ENCODE measurements around the gene HOXC9.

HOXC9 gene

DNA sequence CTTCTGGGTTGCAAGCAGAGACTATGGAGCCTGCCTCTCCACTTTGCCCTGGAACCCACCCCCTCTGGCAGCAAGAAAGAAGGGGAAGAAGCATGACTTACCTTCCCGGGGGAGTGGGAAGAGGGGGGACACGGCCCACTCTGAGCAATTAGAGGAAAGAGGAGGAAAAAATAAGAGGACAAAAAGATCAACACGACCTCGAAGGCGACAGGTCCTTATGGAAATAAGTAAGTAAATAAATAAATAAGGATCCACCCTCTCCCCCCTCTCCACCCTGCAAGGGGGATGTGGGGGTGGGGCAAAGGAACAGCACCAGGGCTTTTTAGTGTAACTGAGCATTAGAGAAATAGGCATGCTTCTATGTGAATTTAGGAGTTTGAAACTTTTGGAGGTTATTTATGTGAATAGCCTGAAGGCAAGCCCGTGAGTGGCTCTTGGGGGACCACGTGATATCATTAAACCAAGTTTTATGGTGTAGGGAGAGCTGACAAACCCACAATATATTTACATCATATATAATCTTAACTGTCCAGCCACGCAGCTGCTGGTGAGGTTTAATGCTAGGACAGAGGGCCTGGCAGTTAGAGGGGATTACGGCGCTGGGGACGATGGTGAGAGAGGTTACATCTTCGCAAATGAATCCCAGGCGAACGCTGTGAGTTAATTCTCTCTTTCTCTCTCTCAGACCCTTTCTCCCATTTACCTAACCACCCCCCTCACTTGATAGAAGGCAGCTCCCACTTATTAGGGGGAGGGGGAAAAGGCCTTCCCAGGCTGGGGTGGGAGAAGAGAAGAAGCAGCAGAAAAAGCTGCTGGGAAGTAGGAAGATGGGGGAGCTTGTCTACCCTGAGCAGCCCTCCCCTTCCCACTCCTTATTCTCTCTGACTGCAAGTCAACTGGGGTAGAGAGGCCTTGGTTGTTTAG, 37.7 kb downstream of the HOXC9 start (continued):
- TF ChIP-seq ZNF37A (tag by site-specific recombination; IDR thresholded peaks at IDR 0.05): no peak
- TF ChIP-seq ZBTB1 (tag by site-specific recombination; IDR thresholded peaks at IDR 0.05): peak; percentile 47; the same call in 1 of the 2 replicates
- peak; percentile 82 for TF ChIP-seq OSR2 (tag by site-specific recombination; IDR thresholded peaks at IDR 0.05)
- TF ChIP-seq, protein P1, sequence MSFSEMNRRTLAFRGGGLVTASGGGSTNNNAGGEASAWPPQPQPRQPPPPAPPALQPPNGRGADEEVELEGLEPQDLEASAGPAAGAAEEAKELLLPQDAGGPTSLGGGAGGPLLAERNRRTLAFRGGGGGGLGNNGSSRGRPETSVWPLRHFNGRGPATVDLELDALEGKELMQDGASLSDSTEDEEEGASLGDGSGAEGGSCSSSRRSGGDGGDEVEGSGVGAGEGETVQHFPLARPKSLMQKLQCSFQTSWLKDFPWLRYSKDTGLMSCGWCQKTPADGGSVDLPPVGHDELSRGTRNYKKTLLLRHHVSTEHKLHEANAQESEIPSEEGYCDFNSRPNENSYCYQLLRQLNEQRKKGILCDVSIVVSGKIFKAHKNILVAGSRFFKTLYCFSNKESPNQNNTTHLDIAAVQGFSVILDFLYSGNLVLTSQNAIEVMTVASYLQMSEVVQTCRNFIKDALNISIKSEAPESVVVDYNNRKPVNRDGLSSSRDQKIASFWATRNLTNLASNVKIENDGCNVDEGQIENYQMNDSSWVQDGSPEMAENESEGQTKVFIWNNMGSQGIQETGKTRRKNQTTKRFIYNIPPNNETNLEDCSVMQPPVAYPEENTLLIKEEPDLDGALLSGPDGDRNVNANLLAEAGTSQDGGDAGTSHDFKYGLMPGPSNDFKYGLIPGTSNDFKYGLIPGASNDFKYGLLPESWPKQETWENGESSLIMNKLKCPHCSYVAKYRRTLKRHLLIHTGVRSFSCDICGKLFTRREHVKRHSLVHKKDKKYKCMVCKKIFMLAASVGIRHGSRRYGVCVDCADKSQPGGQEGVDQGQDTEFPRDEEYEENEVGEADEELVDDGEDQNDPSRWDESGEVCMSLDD (tag by site-specific recombination; IDR thresholded peaks at IDR 0.05): no peak; the same call in 1 of the 2 replicates
- no peak; the same call in 1 of the 2 replicates for TF ChIP-seq ZNF423 (tag by site-specific recombination; IDR thresholded peaks at IDR 0.05)
- TF ChIP-seq ZNF366 (tag by site-specific recombination; conservative IDR thresholded peaks at IDR 0.05): peak; percentile 94
- TF ChIP-seq ZNF335 (tag by site-specific recombination; conservative IDR thresholded peaks at IDR 0.05): no peak
- peak; percentile 97 for TF ChIP-seq ZNF843 (tag by site-specific recombination; IDR thresholded peaks at IDR 0.05)
- TF ChIP-seq KLF1 (tag by site-specific recombination; IDR thresholded peaks at IDR 0.05): peak; percentile 78

DNA sequence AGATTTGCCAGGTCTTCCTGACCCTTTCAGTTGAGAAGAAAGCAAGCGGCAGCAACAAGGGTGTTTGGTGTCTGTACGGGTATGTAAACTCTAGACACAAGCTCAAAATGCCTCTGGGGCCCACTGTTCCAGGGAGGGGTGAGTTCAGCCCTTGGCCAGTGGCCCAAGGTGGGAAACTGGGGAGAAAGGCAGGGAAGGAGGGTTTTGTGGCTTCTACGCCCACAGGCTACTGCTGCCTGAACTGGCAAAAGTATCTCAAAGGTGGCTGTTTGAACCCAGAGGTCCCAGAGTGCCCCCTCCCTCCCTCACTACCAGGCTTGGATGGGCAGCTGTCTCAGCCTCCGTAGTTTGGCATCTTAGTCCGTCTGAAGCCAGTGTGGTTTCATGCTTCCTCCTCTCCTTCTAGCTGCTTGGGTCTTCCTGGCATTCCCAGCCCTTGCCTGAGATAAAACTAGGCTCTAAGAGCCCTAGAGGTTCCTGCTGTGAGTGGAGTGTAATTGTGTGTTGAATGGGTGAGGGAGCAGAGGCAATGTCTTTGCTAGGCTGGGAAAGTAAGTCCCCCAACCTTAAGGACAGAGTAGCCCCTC, 38.4 kb downstream of the HOXC9 start:
- H3K36me3 ChIP-seq (ENCODE audit: control insufficient read depth in 2 of 2, insufficient read depth in 1 of 2, low read length in 2 of 2): peaks cover 3 to 12% of the 10 kb centered on the region in 2 experiments; a peak in 2 of 3 replicates
- ChIA-PET CTCF (interaction anchor here (0.6 to 3.5 kb wide), 11 partner anchors 12 to 293 kb away, joined by 3 to 15 read pairs (median 4); no protein-coding TSS in a partner anchor), POLR2A (interaction anchor here (1.2 to 2.3 kb wide), 2 partner anchors 15 to 21 kb away, joined by 6 to 18 read pairs; partner anchors contain the start of gene HOXC4)
- peak overlapping the region; percentile 100 for H3K27ac ChIP-seq (ENCODE audit: extremely low read depth, low read depth, low read length)
- peak; percentile 61; the same call in 1 of the 2 replicates for TF ChIP-seq ZXDB (tag by site-specific recombination; IDR thresholded peaks at IDR 0.05)
- TF ChIP-seq ZBTB17 (tag by site-specific recombination; IDR thresholded peaks at IDR 0.05): peak; percentile 80; the same call in 1 of the 2 replicates
- no peak for TF ChIP-seq ZNF416 (tag by site-specific recombination; IDR thresholded peaks at IDR 0.05)
- 0 out of 2 replicates have a peak, but pooled peaks have one; percentile 48 for TF ChIP-seq ZNF2 (tag by site-specific recombination; IDR thresholded peaks at IDR 0.05)
- peak; percentile 66 for TF ChIP-seq ZIC2 (tag by site-specific recombination; IDR thresholded peaks at IDR 0.05)
- TF ChIP-seq ZBTB1 (tag by site-specific recombination; IDR thresholded peaks at IDR 0.05): no peak
- TF ChIP-seq ZNF311 (tag by site-specific recombination; IDR thresholded peaks at IDR 0.05; ENCODE audit: borderline replicate concordance): no peak
- TF ChIP-seq, protein P2, sequence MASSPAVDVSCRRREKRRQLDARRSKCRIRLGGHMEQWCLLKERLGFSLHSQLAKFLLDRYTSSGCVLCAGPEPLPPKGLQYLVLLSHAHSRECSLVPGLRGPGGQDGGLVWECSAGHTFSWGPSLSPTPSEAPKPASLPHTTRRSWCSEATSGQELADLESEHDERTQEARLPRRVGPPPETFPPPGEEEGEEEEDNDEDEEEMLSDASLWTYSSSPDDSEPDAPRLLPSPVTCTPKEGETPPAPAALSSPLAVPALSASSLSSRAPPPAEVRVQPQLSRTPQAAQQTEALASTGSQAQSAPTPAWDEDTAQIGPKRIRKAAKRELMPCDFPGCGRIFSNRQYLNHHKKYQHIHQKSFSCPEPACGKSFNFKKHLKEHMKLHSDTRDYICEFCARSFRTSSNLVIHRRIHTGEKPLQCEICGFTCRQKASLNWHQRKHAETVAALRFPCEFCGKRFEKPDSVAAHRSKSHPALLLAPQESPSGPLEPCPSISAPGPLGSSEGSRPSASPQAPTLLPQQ (tag by site-specific recombination; IDR thresholded peaks at IDR 0.05): peak; percentile 98
- peak; percentile 54; the same call in 1 of the 2 replicates for TF ChIP-seq ZBTB7A (tag by site-specific recombination; IDR thresholded peaks at IDR 0.05; ENCODE audit: low read depth)
- 0 out of 2 replicates have a peak, but pooled peaks have one; percentile 2 for TF ChIP-seq SP2 (tag by site-specific recombination; IDR thresholded peaks at IDR 0.05)
- no peak for TF ChIP-seq ZNF530 (tag by site-specific recombination; IDR thresholded peaks at IDR 0.05; ENCODE audit: low read depth)
- TF ChIP-seq ZNF146 (tag by site-specific recombination; IDR thresholded peaks at IDR 0.05): no peak
- peak; percentile 92; the same call in 1 of the 2 replicates for TF ChIP-seq ZBTB48 (tag by site-specific recombination; IDR thresholded peaks at IDR 0.05)
- 0 out of 2 replicates have a peak, but pooled peaks have one; percentile 32 for TF ChIP-seq KLF8 (tag by site-specific recombination; IDR thresholded peaks at IDR 0.05)
- peak; percentile 88 for TF ChIP-seq ZFP69B (tag by site-specific recombination; IDR thresholded peaks at IDR 0.05)
- no peaks in the 10 kb centered on the region for H3K9me3 ChIP-seq (ENCODE audit: control insufficient read depth, insufficient read depth, low read depth, low read length)
- no peak overlapping the region for H3K4me3 ChIP-seq (ENCODE audit: low read depth, low read length)
- peaks cover 68% of the 10 kb centered on the region for H3K4me1 ChIP-seq (ENCODE audit: control insufficient read depth, insufficient read depth, low read length)

Data from HEK293 (cell line).